GM21723 (cell line): Measurements from ENCODE around the gene FAM209B.
"Not testable (repeated sequence)": the region's sequence is repeated elsewhere in the genome, so short reads cannot be mapped to it uniquely, and the experiment has no call there.

ENCODE experiments used
- ATAC-seq: cut with Tn5 transposase; IDR thresholded peaks from one replicate; pipeline ENCODE4 v1.9.1; 2021; ENCODE audit warnings: mild to moderate bottlenecking, moderate library complexity; ENCODE audit not compliant: unreplicated experiment

The FAM209B gene

GRCh38 chr20:56537997-56538396 lies 5.0 kb downstream of the FAM209B start:
- no peak for ATAC-seq

DNA sequence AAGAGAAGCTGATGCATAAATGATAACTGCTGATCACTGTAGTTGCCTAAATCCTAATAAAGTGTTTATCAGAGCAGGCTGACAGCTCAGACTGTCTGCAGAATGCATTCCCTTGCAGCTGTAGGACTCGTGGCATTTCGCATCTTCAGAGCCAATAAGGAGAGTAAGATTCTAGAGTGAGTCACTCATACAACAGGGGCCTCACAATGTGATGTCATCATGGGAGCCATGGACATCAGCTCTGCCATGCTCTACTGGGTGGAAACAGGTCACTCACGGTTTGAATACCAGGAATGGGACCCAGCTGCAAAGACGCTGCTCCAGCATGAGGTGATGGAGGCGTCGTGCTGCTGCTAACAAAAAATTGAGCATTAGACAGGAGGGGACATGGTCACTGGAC lies 7.4 kb downstream of the FAM209B start:
- no peak for ATAC-seq

GRCh38 chr20:56542489-56543030 lies 9.5 kb downstream of the FAM209B start:
- no peak for ATAC-seq

- no peak for ATAC-seq
Measured at GRCh38 chr20:56551571-56551970, 18.5 kb downstream of the FAM209B start.

DNA sequence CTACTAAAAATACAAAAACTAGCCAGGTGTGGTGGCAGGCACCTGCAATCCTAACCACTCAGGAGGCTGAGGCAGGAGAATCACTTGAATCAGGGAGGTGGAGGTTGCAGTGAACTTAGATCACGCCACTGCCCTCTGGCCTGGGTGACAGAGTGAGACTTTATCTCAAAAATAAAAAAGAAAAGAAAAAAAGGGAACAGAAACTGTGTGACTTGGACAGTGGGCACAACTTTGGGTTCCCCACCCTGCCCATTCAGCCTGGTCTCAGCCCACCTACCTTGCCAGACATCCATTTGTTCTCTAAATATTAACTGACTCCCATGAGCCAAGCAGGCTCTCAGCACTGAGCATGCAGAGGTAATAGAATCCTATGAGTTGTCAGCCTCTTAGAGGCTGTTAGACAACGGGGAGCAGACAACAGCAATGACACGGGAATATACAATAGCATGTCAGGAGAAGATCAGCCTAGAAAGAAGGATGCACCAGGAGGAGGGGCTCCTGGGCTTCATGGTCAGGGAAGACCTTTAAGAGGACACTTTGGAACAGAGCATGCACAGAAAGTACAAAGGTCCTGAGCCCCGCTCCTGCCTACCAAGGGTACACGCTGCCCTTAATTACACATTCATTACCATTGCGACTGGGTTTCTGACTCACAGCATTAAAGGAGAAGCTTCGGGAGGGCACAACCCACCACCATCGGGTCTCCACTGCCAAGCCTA lies 20.0 kb downstream of the FAM209B start:
- ATAC-seq = no peak

GRCh38 chr20:56554869-56555268 lies 21.8 kb downstream of the FAM209B start:
- ATAC-seq = peak; percentile 90

DNA sequence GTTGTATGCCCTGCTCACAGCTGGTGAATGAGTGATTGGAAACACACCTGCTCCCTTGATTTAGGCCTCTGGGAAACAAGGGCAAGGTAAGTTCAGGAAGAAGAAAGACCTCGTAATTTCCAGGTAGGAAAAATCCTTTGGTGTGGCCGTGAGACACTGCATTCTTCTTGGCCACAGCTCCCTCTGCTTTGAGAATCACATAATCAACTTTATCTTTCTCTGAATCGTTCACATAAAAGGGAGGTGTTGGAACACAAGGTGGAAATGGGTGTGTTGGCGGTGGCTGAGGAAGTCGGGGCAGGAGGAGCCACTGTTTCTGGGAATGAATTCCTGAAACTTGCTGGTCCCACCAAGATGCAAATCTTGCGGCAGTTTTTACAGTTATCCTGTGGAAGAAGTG lies 25.9 kb downstream of the FAM209B start:
- ATAC-seq = no peak

DNA sequence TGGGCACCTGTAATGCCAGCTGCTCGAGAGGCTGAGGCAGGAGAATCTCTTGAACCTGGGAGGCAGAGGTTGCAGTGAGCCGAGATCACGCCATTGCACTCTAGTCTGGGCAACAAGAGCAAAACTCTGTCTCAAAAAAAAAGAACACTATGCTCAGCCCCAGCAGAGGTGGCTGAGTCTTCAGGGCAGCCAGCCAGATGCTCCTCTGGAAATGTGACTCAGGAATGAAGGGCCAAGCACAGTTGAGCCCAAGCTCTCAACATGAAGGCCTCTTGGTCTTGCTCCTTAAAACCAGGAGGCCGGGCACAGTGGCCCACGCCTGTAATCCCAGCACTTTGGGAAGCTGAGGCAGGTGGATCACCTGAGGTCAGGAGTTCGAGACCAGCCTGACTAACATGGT lies 31.5 kb downstream of the FAM209B start:
- not testable (repeated sequence) for ATAC-seq

DNA sequence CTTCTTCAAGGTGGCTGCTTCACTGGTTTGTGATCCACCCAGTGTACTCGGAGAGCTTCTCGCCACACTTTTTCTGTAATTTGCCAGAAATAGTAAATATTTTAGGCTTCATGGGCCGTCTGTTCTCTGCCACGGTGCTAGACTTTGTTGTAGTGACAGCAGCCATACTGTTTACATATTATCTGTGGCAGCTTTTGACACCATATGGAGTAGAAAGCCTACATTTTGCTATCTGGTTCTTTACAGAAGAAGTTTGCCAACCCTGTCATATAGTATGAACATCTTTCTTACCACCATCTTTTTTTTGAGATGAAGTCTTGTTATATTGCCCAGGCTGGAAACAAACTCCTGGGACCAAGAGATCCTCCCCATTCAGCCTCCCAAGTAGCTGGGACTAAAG lies 32.5 kb downstream of the FAM209B start:
- no peak for ATAC-seq

- no peak for ATAC-seq
Measured at GRCh38 chr20:56566621-56567020, 33.6 kb downstream of the FAM209B start.

DNA sequence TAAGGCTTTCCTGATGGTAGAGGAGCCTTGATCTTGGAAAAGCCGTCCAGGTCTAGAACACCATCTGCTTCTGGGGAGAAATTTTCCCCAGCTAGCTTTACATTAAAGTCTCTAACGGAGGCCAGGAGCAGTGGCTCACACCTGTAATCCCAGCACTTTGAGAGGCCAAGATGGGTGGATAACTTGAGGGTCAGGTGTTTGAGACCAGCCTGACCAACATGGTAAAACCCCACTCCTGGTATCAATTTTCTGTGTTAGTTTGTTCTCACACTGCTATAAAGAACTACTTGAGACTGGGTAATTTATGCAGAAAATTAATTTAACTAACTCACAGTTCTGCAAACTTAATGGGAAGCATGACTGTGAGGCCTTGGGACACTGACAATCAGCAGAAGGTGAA lies 37.8 kb downstream of the FAM209B start:
- ATAC-seq = no peak

GRCh38 chr20:56572172-56572571 lies 39.1 kb downstream of the FAM209B start:
- no peak for ATAC-seq

GRCh38 chr20:56573986-56574385 lies 40.9 kb downstream of the FAM209B start:
- no peak for ATAC-seq

DNA sequence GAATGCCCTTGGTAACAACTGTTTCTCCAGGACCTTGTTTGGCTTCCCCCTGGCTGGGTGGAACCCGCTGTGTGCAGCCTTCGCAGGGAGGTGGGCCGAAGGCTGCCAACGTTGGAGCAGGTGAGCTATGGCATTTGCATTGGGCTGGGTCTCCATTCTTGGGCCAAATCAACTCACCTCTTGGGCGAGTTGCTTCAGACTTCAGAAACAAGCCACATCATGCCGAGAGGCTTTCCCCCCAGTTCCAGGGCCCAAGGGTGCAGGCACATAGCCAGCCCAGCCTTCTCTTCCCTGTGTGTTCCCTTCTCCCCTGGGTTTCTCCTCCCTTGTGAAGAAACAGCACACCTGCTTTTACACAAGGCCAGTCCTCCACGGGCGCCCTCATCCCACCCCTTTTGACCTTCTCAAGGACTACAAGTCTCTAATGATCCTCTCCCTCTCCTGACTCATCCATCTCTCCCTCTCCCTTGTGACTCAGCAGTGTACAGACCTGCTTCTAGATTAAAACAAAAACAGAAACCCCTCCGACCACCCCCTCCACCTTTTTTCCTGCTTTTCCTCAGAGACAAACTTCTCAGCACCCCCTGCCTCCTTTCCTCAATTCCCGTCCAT lies 41.6 kb downstream of the FAM209B start:
- no peak for ATAC-seq

DNA sequence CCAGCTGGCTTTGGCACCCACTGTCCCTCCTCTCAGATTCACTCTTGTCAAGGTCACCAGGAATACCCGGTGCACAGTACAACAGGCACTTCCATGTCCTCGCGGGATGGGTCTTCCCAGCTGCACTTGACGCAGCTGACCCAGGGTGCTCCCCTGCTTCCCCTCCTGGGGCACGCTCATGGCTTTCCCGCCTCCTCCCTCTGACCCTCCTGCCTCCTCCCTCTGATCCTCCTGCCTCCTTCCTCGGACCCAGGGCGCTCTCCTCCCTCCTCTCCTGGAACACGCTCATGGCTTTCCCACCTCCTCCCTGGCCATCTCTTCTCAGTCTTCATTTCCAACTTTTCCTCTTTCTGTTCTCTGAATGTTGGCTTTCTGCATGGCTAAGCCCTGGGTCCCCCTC lies 42.1 kb downstream of the FAM209B start:
- ATAC-seq = no peak

- ATAC-seq = no peak
Measured at GRCh38 chr20:56575961-56576360, 42.9 kb downstream of the FAM209B start.

DNA sequence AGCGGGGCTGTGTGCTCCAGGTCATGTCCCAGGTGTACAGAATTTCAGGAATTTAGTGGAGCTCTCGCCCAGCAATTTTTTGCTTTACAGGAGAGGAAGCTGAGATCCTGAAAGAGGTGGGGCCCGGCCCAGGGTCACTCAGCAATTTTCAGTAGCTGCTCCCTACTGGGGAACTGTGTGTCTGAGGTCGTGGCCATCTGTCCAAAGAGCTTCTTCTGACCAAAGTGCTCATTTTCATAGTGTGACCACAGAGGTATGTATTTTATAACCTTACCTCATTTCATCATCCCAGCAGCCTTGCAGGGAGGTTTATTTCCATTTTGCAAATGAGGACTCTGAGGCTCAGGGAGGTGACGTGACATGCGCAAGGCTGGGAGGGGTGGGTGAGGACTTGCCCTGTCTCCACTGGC lies 46.3 kb downstream of the FAM209B start:
- no peak for ATAC-seq

- ATAC-seq = no peak
Measured at GRCh38 chr20:56580226-56580625, 47.2 kb downstream of the FAM209B start.

GRCh38 chr20:56581701-56582100 lies 48.7 kb downstream of the FAM209B start:
- ATAC-seq = no peak

DNA sequence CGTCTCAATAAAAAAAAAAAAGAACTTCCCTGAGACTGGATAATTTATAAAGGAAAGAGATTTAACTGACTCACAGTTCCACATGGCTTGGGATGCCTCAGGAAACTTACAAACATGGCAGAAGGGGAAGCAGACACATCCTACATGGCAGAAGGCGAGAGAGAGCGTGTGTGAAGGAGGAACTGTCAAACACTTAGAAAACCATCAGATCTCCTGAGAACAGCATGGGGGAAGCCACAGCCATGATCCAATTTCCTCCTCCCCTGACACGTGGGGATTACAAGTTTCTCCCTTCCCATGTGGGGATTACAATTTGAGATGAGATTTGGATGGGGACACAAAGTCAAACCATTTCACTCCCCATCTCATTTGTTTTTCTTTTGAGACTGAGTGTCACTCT lies 49.5 kb downstream of the FAM209B start:
- ATAC-seq = no peak

GRCh38 chr20:56584916-56585315 lies 51.9 kb downstream of the FAM209B start:
- no peak for ATAC-seq
